ENCODE data around the gene PMS2.
"Not testable (repeated sequence)": the region's sequence is repeated elsewhere in the genome, so short reads cannot be mapped to it uniquely, and the experiment has no call there.

GRCh38 chr7:6051185-6051584 is 42.3 kb upstream of the PMS2 start:
- not testable (repeated sequence) for TF ChIP-seq CTCF (IDR thresholded peaks at IDR 0.05 in 2 of 3, conservative IDR thresholded peaks at IDR 0.05 in 1 of 3; ENCODE audit: borderline replicate concordance in 1 of 3, insufficient read depth in 1 of 3, low read depth in 2 of 3, low read length in 2 of 3); REST (IDR thresholded peaks at IDR 0.05; ENCODE audit: low read depth); POLR2A (IDR thresholded peaks at IDR 0.05; ENCODE audit: borderline replicate concordance, extremely low read depth, insufficient read depth, insufficient read length); SIN3A (IDR thresholded peaks at IDR 0.05; ENCODE audit: low read depth); TCF7L2 (IDR thresholded peaks at IDR 0.05; ENCODE audit: borderline replicate concordance, extremely low read depth, insufficient read depth, insufficient read length); YY1 (IDR thresholded peaks at IDR 0.05; ENCODE audit: extremely low read depth, insufficient replicate concordance, low read depth, low read length)
